GM12878 (cell line): ENCODE measurements around the gene MIPOL1. TPM values are rescaled to one million over a fixed set of nuclear protein-coding genes. Genes with fewer than 3 reads are reported as not detected.

Source experiments
- ATAC-seq: fragments of 200-7000 bp; cut with Tn5 transposase; 3 replicates; pipeline ENCODE4 v1.9.1; 2020; ENCODE audit warnings: mild to moderate bottlenecking, moderate library complexity
- BruUV-seq: library from RNA; stranded (reverse); fragments of 400-500 nt; replicated peaks from 2 replicates; lab custom pipeline; 2021; lab: Mats Ljungman, UMichigan
- CTCF ChIA-PET: fragments of 300-600 bp; sonication (Branson Sonifier 250); formaldehyde crosslinking; extraction: SDS; loops from one replicate; lab custom pipeline; 2021; ENCODE audit warnings: inconsistent platforms; lab: Yijun Ruan, JAX
- POLR2A ChIA-PET: fragments of 350-600 bp; formaldehyde crosslinking; extraction: SDS; loops from one replicate; lab custom pipeline; 2021; ENCODE audit warnings: inconsistent platforms; lab: Charles Lee
- RAD21 ChIA-PET: fragments of 300-600 bp; sonication (Branson Sonifier 250); formaldehyde crosslinking; loops from one replicate; lab custom pipeline; 2023; ENCODE audit warnings: antibody characterized with exemption; ENCODE audit not compliant: unreplicated experiment; lab: Charles Lee
- SMC1A ChIA-PET: fragments of 300-600 bp; sonication (Branson Sonifier 250); formaldehyde crosslinking; loops from one replicate; lab custom pipeline; 2023; ENCODE audit not compliant: unreplicated experiment, uncharacterized antibody; lab: Charles Lee
- DNase-seq: peaks from one replicate; pipeline ENCODE4 v3.0.0-alpha.2; 2011; ENCODE audit warnings: low read depth, low spot score
- FAIRE-seq: peaks from 3 replicates; lab custom pipeline; 2011; peaks lifted over from hg19 to GRCh38; lab: Jason Lieb, UNC
- H2AFZ ChIP-seq: 2 replicates; pipeline ENCODE4 v1.6.0; 2011; ENCODE audit warnings: low read depth, low read length, control low read depth; ENCODE audit not compliant: control insufficient read depth
- H3K27ac ChIP-seq: 2 replicates; pipeline ENCODE4 v1.5.1; 2011; ENCODE audit warnings: control low read depth; ENCODE audit not compliant: control insufficient read depth, insufficient read depth
- H3K27me3 ChIP-seq, 2 experiments: replicated peaks in 1 of 2; 2 replicates each; pipeline versions ENCODE4 v1.6.0 to v1.6.1; 2011; ENCODE audit warnings: low read length in 1 of 2; ENCODE audit not compliant: control insufficient read depth in 2 of 2, insufficient read depth in 2 of 2
- H3K36me3 ChIP-seq, 2 experiments: 2 replicates each; pipeline ENCODE4 v1.5.1; 2011; ENCODE audit warnings: low read length in 1 of 2; ENCODE audit not compliant: control insufficient read depth in 2 of 2, insufficient read depth in 2 of 2
- H3K4me1 ChIP-seq: 2 replicates; pipeline ENCODE4 v1.6.1; 2011; ENCODE audit warnings: mild to moderate bottlenecking, low read length, moderate library complexity, mixed read lengths; ENCODE audit not compliant: control insufficient read depth, insufficient read depth
- H3K4me2 ChIP-seq: 2 replicates; pipeline ENCODE4 v1.6.0; 2011; ENCODE audit warnings: control low read depth; ENCODE audit not compliant: control insufficient read depth, insufficient read depth
- H3K4me3 ChIP-seq: fragments of 200-600 bp; sonication (generic); 2 replicates; pipeline ENCODE4 v1.5.1; 2016
- H3K79me2 ChIP-seq: 2 replicates; pipeline ENCODE4 v1.6.0; 2011; ENCODE audit warnings: low read length; ENCODE audit not compliant: control insufficient read depth, insufficient read depth
- H3K9ac ChIP-seq: 2 replicates; pipeline ENCODE4 v1.8.0; 2011; ENCODE audit warnings: low read length, control low read depth, mixed read lengths; ENCODE audit not compliant: control insufficient read depth, insufficient read depth
- H3K9me3 ChIP-seq: replicated peaks from 3 replicates; pipeline ENCODE4 v1.5.1; 2011; ENCODE audit warnings: mild to moderate bottlenecking, low read length; ENCODE audit not compliant: control insufficient read depth, insufficient read depth
- H4K20me1 ChIP-seq: 2 replicates; pipeline ENCODE4 v1.6.0; 2011; ENCODE audit not compliant: control insufficient read depth, insufficient read depth
- ATF7 ChIP-seq: fragments of 450-650 bp; IDR thresholded peaks from 2 replicates; pipeline ENCODE4 v1.6.1; 2016; ENCODE audit warnings: low read depth, mild to moderate bottlenecking
- BRCA1 ChIP-seq: IDR thresholded peaks from 2 replicates; pipeline ENCODE4 v1.6.1; 2011; ENCODE audit warnings: low read depth, low read length, improper control_type of control experiment
- CBFB ChIP-seq: IDR thresholded peaks from 2 replicates; pipeline ENCODE4 v1.6.1; 2016; ENCODE audit warnings: antibody characterized with exemption, low read depth
- CEBPZ ChIP-seq: fragments of 150-350 bp; IDR thresholded peaks from 2 replicates; pipeline ENCODE4 v1.6.1; 2016; ENCODE audit warnings: low read depth, low read length
- HSF1 ChIP-seq: fragments of 150-350 bp; IDR thresholded peaks from 2 replicates; pipeline ENCODE4 v1.6.1; 2014; ENCODE audit warnings: mild to moderate bottlenecking, low read depth, low read length
- IRF4 ChIP-seq: IDR thresholded peaks from 2 replicates; pipeline ENCODE4 v1.6.1; 2011; ENCODE audit warnings: low read depth, low read length
- MLLT1 ChIP-seq: fragments of 450-650 bp; IDR thresholded peaks from 2 replicates; pipeline ENCODE4 v1.6.1; 2016; ENCODE audit warnings: mild to moderate bottlenecking
- NKRF ChIP-seq: fragments of 450-650 bp; conservative IDR thresholded peaks from 2 replicates; pipeline ENCODE4 v1.6.1; 2017; ENCODE audit warnings: mild to moderate bottlenecking, moderate library complexity
- NR2C2 ChIP-seq: IDR thresholded peaks from 2 replicates; pipeline ENCODE4 v1.6.1; 2011; ENCODE audit warnings: borderline replicate concordance, low read depth; ENCODE audit not compliant: control insufficient read depth, insufficient read length
- TARDBP ChIP-seq: IDR thresholded peaks from 2 replicates; pipeline ENCODE4 v1.6.1; 2016; ENCODE audit warnings: borderline replicate concordance
- ZNF207 ChIP-seq: fragments of 450-650 bp; IDR thresholded peaks from 2 replicates; pipeline ENCODE4 v1.6.1; 2014; ENCODE audit warnings: antibody characterized with exemption, mild to moderate bottlenecking, borderline replicate concordance
- ZZZ3 ChIP-seq: IDR thresholded peaks from 2 replicates; pipeline ENCODE4 v1.6.1; 2011; ENCODE audit warnings: low read depth; ENCODE audit not compliant: control insufficient read depth, insufficient read length
- WGBS: methylation state at CpG from one replicate; pipeline ENCODE4 v1.1.6; 2016; ENCODE audit warnings: low lambda C conversion rate; ENCODE audit not compliant: insufficient replicate concordance, insufficient coverage; ENCODE audit errors: missing lambda C conversion rate; 5-methylcytosine and 5-hydroxymethylcytosine counted together
- in situ Hi-C: fragments of 300-500 bp; cut with MboI; formaldehyde crosslinking; loops from 9 replicates; pipeline ENCODE4 v1.14.3; 2018; ENCODE audit warnings: mixed read lengths
- intact Hi-C: fragments of 100-400 bp; cut with micrococcal nuclease; formaldehyde crosslinking; loops from one replicate; pipeline ENCODE4 v1.14.2; 2022; ENCODE audit not compliant: unreplicated experiment
- polyA plus RNA-seq, 11 experiments: library from polyadenylated mRNA; depleted of rRNA in 4 of 11; unstranded in 6 of 11; stranded (reverse) in 5 of 11; fragments of >200 nt; fragmentation: Nextera tagmentation in 4 of 11; fragmentation: Illumina TruSeq in 1 of 11; extraction: Ambion mirVana in 4 of 11; extraction: Trizol in 1 of 11; gene quantifications; 1 replicate in 1 of 11; 2 replicates in 10 of 11; pipeline versions ENCODE4 v1.2.1 to v1.2.3, GENCODE V29; 2011 to 2016; ENCODE audit warnings: inconsistent platforms in 2 of 11, missing spikeins in 2 of 11, low read depth in 1 of 11
- total RNA-seq, 4 experiments: library from RNA; depleted of rRNA in 3 of 4; stranded (reverse); fragments of >200 nt in 3 of 4; fragmentation: Illumina TruSeq in 1 of 4; extraction: Trizol in 1 of 4; gene quantifications; 2 replicates each; pipeline versions ENCODE4 v1.2.1 to v1.2.3, GENCODE V29; 2013 to 2021

MIPOL1 gene
- total and polyA plus RNA-seq, 10 of the 15 experiments (the other 5 are each of a cell fraction or from before 2014, with no cell fraction given), result 0.06 TPM; not detected in 9

- Histone ChIP-seq H3K27ac (no peak overlapping the region), H2AFZ (no peak overlapping the region), H3K36me3 (no peaks in the 10 kb centered on the region), H3K4me3 (no peak overlapping the region), H3K79me2 (no peaks in the 10 kb centered on the region), H3K9me3 (no peaks in the 10 kb centered on the region; the same call in 2 of the 3 replicates), H3K27me3 (no peaks in the 10 kb centered on the region; a peak in 1 of 4 replicates), H3K4me1 (no peaks in the 10 kb centered on the region), H3K9ac (no peak overlapping the region), H4K20me1 (no peaks in the 10 kb centered on the region), H3K4me2 (no peak overlapping the region)
- intact Hi-C loops (no loop called here), in situ Hi-C loops (no loop called here)
- SMC1A ChIA-PET, result no interaction called here
- CTCF ChIA-PET, result no interaction called here
- POLR2A ChIA-PET, result no interaction called here
- ATAC-seq (no peak), FAIRE-seq (no peak), DNase-seq (no peak)
- RAD21 ChIA-PET, result no interaction called here
- no TSS peak for BruUV-seq
- WGBS, result 4% methylated on average over 14 of the region's 14 CpGs
- no peak for TF ChIP-seq ATF7
- no peak for TF ChIP-seq CBFB
- no peak for TF ChIP-seq IRF4
- no peak for TF ChIP-seq TARDBP
- no peak for TF ChIP-seq BRCA1
- TF ChIP-seq NKRF, result no peak
- TF ChIP-seq ZNF207, result no peak
- no peak for TF ChIP-seq ZZZ3
- TF ChIP-seq CEBPZ, result no peak
- no peak for TF ChIP-seq MLLT1
- TF ChIP-seq HSF1, result no peak
- no peak for TF ChIP-seq NR2C2
Measured at GRCh38 chr14:37593511-37594237, 395.9 kb downstream of the MIPOL1 start.
